ENCODE results near the gene SELENOS. TPM values are rescaled to one million over a fixed set of nuclear protein-coding genes. Genes with fewer than 3 reads are reported as not detected.

SELENOS gene
- total and polyA plus RNA-seq, 7 donors = 25.7 to 201 (median 98.9) TPM

- Histone ChIP-seq H3K27ac (peak overlapping the region; percentile 41), H3K27me3 (ENCODE audit: insufficient read depth in 3 of 3, low read length in 2 of 3) (no peaks in the 10 kb centered on the region), H3K9me3 (no peaks in the 10 kb centered on the region), H3K4me1 (no peaks in the 10 kb centered on the region), H3K36me3 (ENCODE audit: insufficient read depth in 1 of 2, low read depth in 1 of 2) (peaks cover 9 to 32% of the 10 kb centered on the region in 2 donors), H3K4me3 (no peak overlapping the region)
- DNase-seq = no peak
- WGBS, 3 donors = 21 to 41% (median 22%) methylated on average over 9 of the region's 9 CpGs
- intact Hi-C loops (cut with DNase I) = loop anchor here in 1 of 2 donors (10.0 kb wide), 2 partner anchors 352 to 652 kb away; partner anchors contain the start of gene LRRK1
- peak; percentile 15 to 33 (median 26) for ATAC-seq
- TF ChIP-seq CTCF (IDR thresholded peaks at IDR 0.05) = no peak
Observed at GRCh38 chr15:101266787-101267186, 10.5 kb downstream of the SELENOS start.

- no peak overlapping the region for H3K27ac ChIP-seq
- H3K27me3 ChIP-seq (ENCODE audit: insufficient read depth in 3 of 3, low read length in 2 of 3) = no peaks in the 10 kb centered on the region
- intact Hi-C loops (cut with DNase I) = loop anchor here in 1 of 2 donors (10.0 kb wide), 2 partner anchors 351 to 651 kb away; partner anchors contain the start of gene LRRK1
- no peaks in the 10 kb centered on the region for H3K4me1 ChIP-seq
- H3K9me3 ChIP-seq = no peaks in the 10 kb centered on the region
- 29 to 35% (median 30%) methylated on average over 3 of the region's 3 CpGs for WGBS, 3 donors
- no peak for TF ChIP-seq CTCF (IDR thresholded peaks at IDR 0.05)
- H3K4me3 ChIP-seq = no peak overlapping the region
- peaks cover 1 to 24% of the 10 kb centered on the region in 2 donors for H3K36me3 ChIP-seq (ENCODE audit: insufficient read depth in 1 of 2, low read depth in 1 of 2)
- DNase-seq (peak in 1 of 2 donors; percentile 49), ATAC-seq (peak in 3 of 4 donors; percentile 7 to 17 (median 15))
Observed at GRCh38 chr15:101266034-101266433, 11.3 kb downstream of the SELENOS start.

GRCh38 chr15:101264911-101265641 lies 12.2 kb downstream of the SELENOS start:
- intact Hi-C loops (cut with DNase I) = loop anchor here in 1 of 2 donors (2.0 to 10.0 kb wide), 3 partner anchors 178 to 650 kb away; partner anchors contain the start of gene LRRK1
- no peak for TF ChIP-seq CTCF (IDR thresholded peaks at IDR 0.05)
- DNase-seq (no peak), ATAC-seq (no peak)
- Histone ChIP-seq H3K4me3 (no peak overlapping the region), H3K27ac (no peak overlapping the region), H3K36me3 (ENCODE audit: insufficient read depth in 1 of 2, low read depth in 1 of 2) (peaks cover 0 to 15% of the 10 kb centered on the region in 2 donors), H3K27me3 (ENCODE audit: insufficient read depth in 3 of 3, low read length in 2 of 3) (no peaks in the 10 kb centered on the region), H3K4me1 (no peaks in the 10 kb centered on the region), H3K9me3 (no peaks in the 10 kb centered on the region)
- WGBS, 3 donors = 79 to 84% (median 80%) methylated on average over 17 of the region's 17 CpGs

- no peaks in the 10 kb centered on the region for H3K9me3 ChIP-seq
- DNase-seq (no peak), ATAC-seq (no peak)
- H3K27ac ChIP-seq = no peak overlapping the region
- no peak overlapping the region for H3K4me3 ChIP-seq
- no peak for TF ChIP-seq CTCF (IDR thresholded peaks at IDR 0.05)
- no peaks in the 10 kb centered on the region for H3K27me3 ChIP-seq (ENCODE audit: insufficient read depth in 3 of 3, low read length in 2 of 3)
- H3K4me1 ChIP-seq = no peaks in the 10 kb centered on the region
- 85 to 89% (median 88%) methylated on average over 4 of the region's 4 CpGs for WGBS, 3 donors
- peaks cover 0 to 4% of the 10 kb centered on the region in 2 donors for H3K36me3 ChIP-seq (ENCODE audit: insufficient read depth in 1 of 2, low read depth in 1 of 2)
- intact Hi-C loops (cut with DNase I) = loop anchor here in 1 of 2 donors (2.0 to 10.0 kb wide), 3 partner anchors 177 to 649 kb away; partner anchors contain the start of gene LRRK1
Observed at GRCh38 chr15:101264011-101264410, 13.3 kb downstream of the SELENOS start.

All from psoas muscle (tissue), 8 donors.